Tibial nerve (tissue), 4 donors: ENCODE measurements around the gene SCYGR6. TPM values are rescaled to one million over a fixed set of nuclear protein-coding genes. Genes with fewer than 3 reads are reported as not detected.
"Not testable (repeated sequence)": the region's sequence is repeated elsewhere in the genome, so short reads cannot be mapped to it uniquely, and the experiment has no call there.

Experiments
- DNase-seq, 2 donors: peaks; one replicate each; pipeline ENCODE4 v3.0.0-alpha.2; 2019; ENCODE audit warnings: low spot score in 2 of 2
- H3K27ac ChIP-seq, 4 donors: fragments of 200-600 bp; sonication (generic) in 3 of 4; one replicate each; pipeline ENCODE4 v1.5.1; 2017 to 2019; ENCODE audit warnings: mild to moderate bottlenecking in 1 of 4
- H3K27me3 ChIP-seq, 2 donors: fragments of 200-600 bp; sonication (generic) in 1 of 2; one replicate each; pipeline versions ENCODE4 v1.5.1 to v1.6.0; 2017 to 2019
- H3K36me3 ChIP-seq, 3 donors: fragments of 200-600 bp; sonication (generic); one replicate each; pipeline ENCODE4 v1.5.1; 2018 to 2019
- H3K4me1 ChIP-seq, 4 donors: fragments of 200-600 bp; sonication (generic) in 3 of 4; one replicate each; pipeline ENCODE4 v1.5.1; 2017 to 2019
- H3K4me3 ChIP-seq, 4 donors: fragments of 200-600 bp; sonication (generic) in 3 of 4; one replicate each; pipeline ENCODE4 v1.5.1; 2017 to 2019; ENCODE audit warnings: mild to moderate bottlenecking in 1 of 4, moderate library complexity in 1 of 4
- H3K9me3 ChIP-seq, 4 donors: fragments of 200-600 bp; sonication (generic) in 3 of 4; one replicate each; pipeline ENCODE4 v1.5.1; 2017 to 2019
- CTCF ChIP-seq, 5 experiments: fragments of 200-600 bp in 3 of 5; fragments of 450-650 bp in 2 of 5; sonication (generic) in 3 of 5; IDR thresholded peaks; one replicate each; pipeline ENCODE4 v1.5.1; 2016 to 2019; ENCODE audit warnings: antibody characterized with exemption in 5 of 5, mild to moderate bottlenecking in 3 of 5, moderate library complexity in 2 of 5
- EP300 ChIP-seq, 2 donors: sonication (generic); formaldehyde crosslinking; IDR thresholded peaks; one replicate each; pipeline ENCODE4 v1.6.1; 2017; ENCODE audit warnings: antibody characterized with exemption in 2 of 2, mild to moderate bottlenecking in 1 of 2
- POLR2A ChIP-seq, 2 donors: fragments of 450-650 bp; IDR thresholded peaks; one replicate each; pipeline ENCODE4 v1.6.1; 2017; ENCODE audit warnings: antibody characterized with exemption in 2 of 2, mild to moderate bottlenecking in 2 of 2, moderate library complexity in 2 of 2
- WGBS, 2 donors: methylation state at CpG; one replicate each; pipeline ENCODE4 v1.1.5; 2018; 5-methylcytosine and 5-hydroxymethylcytosine counted together
- total RNA-seq, 4 donors: library from RNA; depleted of rRNA; stranded (reverse); fragments of >200 nt; gene quantifications; one replicate each; pipeline ENCODE4 v1.1.0, GENCODE V29; 2016

SCYGR6 gene
- total RNA-seq, 4 donors from 2014 or later = not detected

- H3K36me3 ChIP-seq = no peaks in the 10 kb centered on the region
- no peaks in the 10 kb centered on the region for H3K4me1 ChIP-seq
- no peaks in the 10 kb centered on the region for H3K9me3 ChIP-seq
- no peaks in the 10 kb centered on the region for H3K27me3 ChIP-seq
- H3K27ac ChIP-seq = no peak overlapping the region
- H3K4me3 ChIP-seq = no peak overlapping the region
- no peak for DNase-seq
- TF ChIP-seq POLR2A (IDR thresholded peaks at IDR 0.05) (no peak), EP300 (IDR thresholded peaks at IDR 0.05) (no peak), CTCF (IDR thresholded peaks at IDR 0.05) (no peak)
- 60 to 67% methylated on average over 6 of the region's 6 CpGs for WGBS, 2 donors
Measured at GRCh38 chr2:227748079-227748478, 23.5 kb upstream of the SCYGR6 start.

GRCh38 chr2:227745594-227745993 lies 21.0 kb upstream of the SCYGR6 start, which contains the start of gene SCYGR8:
Gene SCYGR8 (plus strand): TSS chr2:227745894. CDS start chr2:227745894, 0 bp downstream.
- Histone ChIP-seq H3K4me1 (no peaks in the 10 kb centered on the region), H3K4me3 (no peak within 1 kb of the TSS), H3K27ac (no peak within 1 kb of the TSS), H3K9me3 (no peaks in the 10 kb centered on the region), H3K27me3 (no peaks in the 10 kb centered on the region), H3K36me3 (no peaks in the 10 kb centered on the region)
- TF ChIP-seq EP300 (IDR thresholded peaks at IDR 0.05) (no peak), CTCF (IDR thresholded peaks at IDR 0.05) (no peak), POLR2A (IDR thresholded peaks at IDR 0.05) (no peak)
- WGBS, 2 donors = 78 to 91% methylated on average over 5 to 7 of the region's 9 CpGs
- DNase-seq = no peak

GRCh38 chr2:227740705-227741104 lies 16.1 kb upstream of the SCYGR6 start:
- not testable (repeated sequence) for DNase-seq, H3K27ac ChIP-seq, H3K27me3 ChIP-seq, H3K9me3 ChIP-seq, H3K4me3 ChIP-seq, H3K4me1 ChIP-seq, H3K36me3 ChIP-seq
- 62 to 69% methylated on average over 7 of the region's 7 CpGs for WGBS, 2 donors

GRCh38 chr2:227739351-227739750 lies 14.8 kb upstream of the SCYGR6 start:
- no peaks in the 10 kb centered on the region for H3K36me3 ChIP-seq
- 64 to 68% methylated on average over 14 of the region's 14 CpGs for WGBS, 2 donors
- H3K4me1 ChIP-seq = no peaks in the 10 kb centered on the region
- DNase-seq = no peak
- no peaks in the 10 kb centered on the region for H3K27me3 ChIP-seq
- TF ChIP-seq POLR2A (IDR thresholded peaks at IDR 0.05) (no peak), CTCF (IDR thresholded peaks at IDR 0.05) (no peak), EP300 (IDR thresholded peaks at IDR 0.05) (no peak)
- H3K9me3 ChIP-seq = no peaks in the 10 kb centered on the region
- H3K27ac ChIP-seq = no peak overlapping the region
- no peak overlapping the region for H3K4me3 ChIP-seq

- 85 to 93% methylated on average over 5 of the region's 5 CpGs for WGBS, 2 donors
- no peak within 1 kb of the TSS for H3K27ac ChIP-seq
Measured at GRCh38 chr2:227728035-227728434, 3.5 kb upstream of the SCYGR6 start, which contains the start of gene SCYGR7. Gene SCYGR7 (plus strand): TSS chr2:227728335. CDS start chr2:227728335, 0 bp downstream.

GRCh38 chr2:227722821-227723220 lies 1.7 kb downstream of the SCYGR6 start:
- not testable (repeated sequence) for DNase-seq, H3K27me3 ChIP-seq, H3K4me1 ChIP-seq, H3K4me3 ChIP-seq, H3K9me3 ChIP-seq, H3K36me3 ChIP-seq, H3K27ac ChIP-seq
- 75 to 81% methylated on average over 7 of the region's 7 CpGs for WGBS, 2 donors

More at GRCh38 chr2:227728035-227728434, 3.5 kb upstream of the SCYGR6 start, which contains the start of gene SCYGR7:
- H3K4me3 ChIP-seq = no peak within 1 kb of the TSS
- no peaks in the 10 kb centered on the region for H3K9me3 ChIP-seq
- DNase-seq = no peak
- TF ChIP-seq CTCF (IDR thresholded peaks at IDR 0.05) (no peak), EP300 (IDR thresholded peaks at IDR 0.05) (no peak), POLR2A (IDR thresholded peaks at IDR 0.05) (no peak)
- no peaks in the 10 kb centered on the region for H3K4me1 ChIP-seq
- peaks cover 0 to 3% of the 10 kb centered on the region in 2 donors for H3K27me3 ChIP-seq
- no peaks in the 10 kb centered on the region for H3K36me3 ChIP-seq
